Astrocyte (in vitro differentiated cells and primary cell): ENCODE data around the gene CCL5.

Experiments used
- CTCF ChIP-seq: IDR thresholded peaks from 2 replicates; pipeline ENCODE4 v1.5.1; 2011; ENCODE audit warnings: low read depth, mild to moderate bottlenecking, inconsistent platforms, low read length, moderate library complexity; ENCODE audit not compliant: insufficient read depth
- EZH2 ChIP-seq: IDR thresholded peaks from 2 replicates; pipeline ENCODE4 v1.6.1; 2012; ENCODE audit warnings: mild to moderate bottlenecking, low read length, inconsistent platforms; ENCODE audit not compliant: insufficient read depth

DNA sequence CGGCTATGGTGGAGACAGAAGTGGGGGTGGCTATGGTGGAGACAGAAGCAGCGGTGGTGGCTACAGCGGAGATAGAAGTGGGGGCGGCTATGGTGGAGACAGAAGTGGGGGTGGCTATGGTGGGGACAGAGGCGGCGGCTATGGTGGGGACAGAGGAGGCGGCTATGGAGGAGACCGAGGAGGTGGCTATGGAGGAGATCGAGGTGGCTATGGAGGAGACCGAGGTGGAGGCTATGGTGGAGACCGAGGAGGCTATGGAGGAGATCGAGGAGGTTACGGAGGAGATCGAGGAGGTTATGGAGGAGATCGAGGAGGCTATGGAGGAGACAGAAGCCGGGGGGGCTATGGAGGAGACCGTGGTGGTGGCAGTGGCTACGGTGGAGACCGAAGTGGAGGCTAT is 35.6 kb downstream of the CCL5 start:
- no peak for TF ChIP-seq EZH2
- no peak for TF ChIP-seq CTCF
